Upper lobe of right lung (tissue), 1 donor: Measurements from ENCODE around the gene CSF1R. TPM values are rescaled to one million over a fixed set of nuclear protein-coding genes. Genes with fewer than 3 reads are reported as not detected.
A peak's percentile ranks its signal among the peaks of the same experiment; 100 is the strongest.

Experiments used
- ATAC-seq: fragments of 200-7000 bp; cut with Tn5 transposase; one replicate; pipeline ENCODE4 v1.9.1; 2020; ENCODE audit warnings: mild to moderate bottlenecking, moderate library complexity
- DNase-seq: peaks from one replicate; pipeline ENCODE4 v3.0.0-alpha.2; 2020
- H3K27ac ChIP-seq: fragments of 200-600 bp; one replicate; pipeline ENCODE4 v1.8.0; 2022
- H3K27me3 ChIP-seq: fragments of 200-600 bp; one replicate; pipeline ENCODE4 v1.8.0; 2022; ENCODE audit warnings: mild to moderate bottlenecking
- H3K36me3 ChIP-seq: fragments of 200-600 bp; one replicate; pipeline ENCODE4 v1.8.0; 2022
- H3K4me1 ChIP-seq: fragments of 200-600 bp; one replicate; pipeline ENCODE4 v1.8.0; 2022
- H3K4me3 ChIP-seq: fragments of 200-600 bp; one replicate; pipeline ENCODE4 v1.8.0; 2022; ENCODE audit warnings: mild to moderate bottlenecking
- H3K9me3 ChIP-seq: fragments of 200-600 bp; one replicate; pipeline ENCODE4 v1.8.0; 2022
- intact Hi-C: fragments of 100-400 bp; cut with DNase I; formaldehyde crosslinking; loops from one replicate; pipeline ENCODE4 v1.11.0; 2022
- total RNA-seq: library from RNA; stranded (reverse); fragmentation: NEBNext Ultra II Directional; extraction: Animal tissue kit (Norgen Biotek cat#: 25700); gene quantifications from one replicate; pipeline ENCODE4 v1.2.1, GENCODE V29; 2021
- TF ChIP-seq, protein P1 (sequence below): fragments of 200-600 bp; IDR thresholded peaks from one replicate; pipeline ENCODE4 v1.8.0; 2022; ENCODE audit warnings: antibody characterized with exemption
- donor health status: DM: no; HTN: yes; CAD: no; lungs with severe emphysema.

Gene CSF1R
- total RNA-seq, 1 donor from 2014 or later, result 48.7 TPM

GRCh38 chr5:150131978-150132694 lies 45.8 kb upstream of the CSF1R start:
- Histone ChIP-seq H3K9me3 (no peaks in the 10 kb centered on the region), H3K27ac (no peak overlapping the region), H3K4me3 (no peak overlapping the region), H3K27me3 (no peaks in the 10 kb centered on the region), H3K4me1 (peaks cover 25% of the 10 kb centered on the region), H3K36me3 (peaks cover 16% of the 10 kb centered on the region)
- intact Hi-C loops, result no loop called here
- ATAC-seq, result peak; percentile 4
- TF ChIP-seq, protein P1, sequence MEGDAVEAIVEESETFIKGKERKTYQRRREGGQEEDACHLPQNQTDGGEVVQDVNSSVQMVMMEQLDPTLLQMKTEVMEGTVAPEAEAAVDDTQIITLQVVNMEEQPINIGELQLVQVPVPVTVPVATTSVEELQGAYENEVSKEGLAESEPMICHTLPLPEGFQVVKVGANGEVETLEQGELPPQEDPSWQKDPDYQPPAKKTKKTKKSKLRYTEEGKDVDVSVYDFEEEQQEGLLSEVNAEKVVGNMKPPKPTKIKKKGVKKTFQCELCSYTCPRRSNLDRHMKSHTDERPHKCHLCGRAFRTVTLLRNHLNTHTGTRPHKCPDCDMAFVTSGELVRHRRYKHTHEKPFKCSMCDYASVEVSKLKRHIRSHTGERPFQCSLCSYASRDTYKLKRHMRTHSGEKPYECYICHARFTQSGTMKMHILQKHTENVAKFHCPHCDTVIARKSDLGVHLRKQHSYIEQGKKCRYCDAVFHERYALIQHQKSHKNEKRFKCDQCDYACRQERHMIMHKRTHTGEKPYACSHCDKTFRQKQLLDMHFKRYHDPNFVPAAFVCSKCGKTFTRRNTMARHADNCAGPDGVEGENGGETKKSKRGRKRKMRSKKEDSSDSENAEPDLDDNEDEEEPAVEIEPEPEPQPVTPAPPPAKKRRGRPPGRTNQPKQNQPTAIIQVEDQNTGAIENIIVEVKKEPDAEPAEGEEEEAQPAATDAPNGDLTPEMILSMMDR, result no peak
- DNase-seq, result no peak

- DNase-seq, result no peak
- TF ChIP-seq, protein P1, result no peak
- peaks cover 16% of the 10 kb centered on the region for H3K36me3 ChIP-seq
- ATAC-seq, result no peak
- intact Hi-C loops, result no loop called here
- no peak overlapping the region for H3K4me3 ChIP-seq
- H3K9me3 ChIP-seq, result no peaks in the 10 kb centered on the region
- peaks cover 19% of the 10 kb centered on the region for H3K4me1 ChIP-seq
- H3K27me3 ChIP-seq, result no peaks in the 10 kb centered on the region
- no peak overlapping the region for H3K27ac ChIP-seq
Observed at GRCh38 chr5:150131461-150131860, 45.1 kb upstream of the CSF1R start.

DNA sequence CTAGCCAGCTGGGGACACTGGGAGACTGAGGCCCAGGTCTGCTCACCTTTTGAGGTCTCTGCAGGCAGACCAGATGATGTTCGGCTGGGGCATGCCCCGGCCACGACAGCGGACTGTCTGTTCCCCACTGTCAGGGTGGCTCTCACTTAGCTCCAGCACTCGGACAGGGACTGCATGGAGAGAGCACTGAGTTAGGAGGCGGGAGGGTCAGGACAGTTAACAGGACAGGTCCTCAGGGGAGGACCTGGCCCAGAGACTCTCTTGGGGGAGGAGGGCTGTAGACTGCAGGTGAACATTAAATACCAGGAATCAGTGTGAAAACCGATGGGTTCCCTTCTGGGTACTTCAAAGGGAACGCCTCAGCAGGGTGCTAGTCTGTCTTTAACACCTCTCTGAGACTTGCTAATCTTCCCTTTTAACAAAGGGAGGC lies 44.2 kb upstream of the CSF1R start:
- H3K27ac ChIP-seq, result no peak overlapping the region

GRCh38 chr5:150129813-150130492 lies 43.6 kb upstream of the CSF1R start:
- DNase-seq, result peak; percentile 82

More for the DNA sequence above, 44.2 kb upstream of the CSF1R start:
- intact Hi-C loops, result no loop called here
- Histone ChIP-seq H3K4me1 (peaks cover 14% of the 10 kb centered on the region), H3K36me3 (peaks cover 16% of the 10 kb centered on the region), H3K9me3 (no peaks in the 10 kb centered on the region), H3K27me3 (no peaks in the 10 kb centered on the region), H3K4me3 (no peak overlapping the region)
- ATAC-seq, result no peak
- DNase-seq, result no peak
- TF ChIP-seq, protein P1, result no peak

GRCh38 chr5:150129454-150129812 lies 43.1 kb upstream of the CSF1R start:
- no peak overlapping the region for H3K4me3 ChIP-seq
- no peaks in the 10 kb centered on the region for H3K27me3 ChIP-seq
- peaks cover 20% of the 10 kb centered on the region for H3K36me3 ChIP-seq
- TF ChIP-seq, protein P1, result no peak
- DNase-seq (no peak), ATAC-seq (no peak)
- H3K27ac ChIP-seq, result no peak overlapping the region
- H3K9me3 ChIP-seq, result no peaks in the 10 kb centered on the region
- intact Hi-C loops, result no loop called here
- peaks cover 14% of the 10 kb centered on the region for H3K4me1 ChIP-seq

More at GRCh38 chr5:150129813-150130492, 43.6 kb upstream of the CSF1R start:
- TF ChIP-seq, protein P1, result peak; percentile 86
- intact Hi-C loops, result no loop called here
- Histone ChIP-seq H3K4me3 (no peak overlapping the region), H3K36me3 (peaks cover 20% of the 10 kb centered on the region), H3K4me1 (peaks cover 14% of the 10 kb centered on the region), H3K9me3 (no peaks in the 10 kb centered on the region), H3K27me3 (no peaks in the 10 kb centered on the region), H3K27ac (no peak overlapping the region)
- peak; percentile 87 for ATAC-seq
